Measurements from ENCODE around the gene DLG1. TPM values are rescaled to one million over a fixed set of nuclear protein-coding genes. Genes with fewer than 3 reads are reported as not detected.

Gene DLG1
- total and polyA plus RNA-seq, 9 of the 15 experiments (the other 6 are each of a cell fraction or from before 2014, with no cell fraction given) = 9.4 to 63.5 (median 43.6) TPM

GRCh38 chr3:197083486-197083885 is 214.9 kb downstream of the DLG1 start:
- no peak for DNase-seq (ENCODE audit: extremely low read depth in 1 of 4, low spot score in 3 of 4)
- no peak for TF ChIP-seq NR2C2 (CRISPR knock-in tag; IDR thresholded peaks at IDR 0.05)
- TF ChIP-seq NR2C2 (tag; IDR thresholded peaks at IDR 0.05) = no peak
- no peak for TF ChIP-seq UBTF (IDR thresholded peaks at IDR 0.05; ENCODE audit: borderline replicate concordance in 1 of 2, low read depth in 2 of 2, low read length in 2 of 2)
- no peak for TF ChIP-seq RBM22 (IDR thresholded peaks at IDR 0.05; ENCODE audit: low read depth, low read length, poor library complexity, severe bottlenecking)
- TF ChIP-seq CUX1 (CRISPR knock-in tag; IDR thresholded peaks at IDR 0.05) = no peak
- no peak for TF ChIP-seq CBX3 (IDR thresholded peaks at IDR 0.05; ENCODE audit: borderline replicate concordance in 1 of 2, low read length in 2 of 2)
- TF ChIP-seq PHF21A (IDR thresholded peaks at IDR 0.05; ENCODE audit: borderline replicate concordance, low read depth) = no peak
- no peak for TF ChIP-seq HDAC2 (IDR thresholded peaks at IDR 0.05)
- TF ChIP-seq GATA2 (CRISPR knock-in tag; IDR thresholded peaks at IDR 0.05) = no peak
- TF ChIP-seq MED1 (CRISPR knock-in tag; IDR thresholded peaks at IDR 0.05; ENCODE audit: borderline replicate concordance) = no peak
- WGBS (ENCODE audit: insufficient coverage, low coverage, missing lambda C conversion rate) = 86% methylated on average over 4 of the region's 4 CpGs
- peak; percentile 35; the same call in 2 of the 3 replicates for ATAC-seq
- intact Hi-C loops (cut with micrococcal nuclease) = no loop called here
- FAIRE-seq = peak; percentile 19
- no peak overlapping the region for H3K9ac ChIP-seq (ENCODE audit: insufficient read depth in 1 of 2, low read depth in 2 of 2, low read length in 2 of 2)
- H3K36me3 ChIP-seq (ENCODE audit: control insufficient read depth, insufficient read depth, low read length) = peaks cover 17% of the 10 kb centered on the region
- CTCF ChIA-PET (ENCODE audit: low intra/inter-chr PET ratio) = no interaction called here
- BruUV-seq (replicated peaks) = no TSS peak
- POLR2A ChIA-PET = no interaction called here
- no peak overlapping the region for H3K27ac ChIP-seq (ENCODE audit: extremely low read depth, low read depth, low read length)
- no peaks in the 10 kb centered on the region; a peak in 1 of 5 replicates for H3K4me1 ChIP-seq (replicated peaks in 1 of 2; ENCODE audit: control insufficient read depth in 2 of 2, insufficient read depth in 2 of 2, low read length in 2 of 2)
- no peak overlapping the region for H3K4me3 ChIP-seq
- no peak overlapping the region for H3K4me2 ChIP-seq (ENCODE audit: insufficient read depth, low read length)
- H2AFZ ChIP-seq (ENCODE audit: low read depth, low read length) = no peak overlapping the region
- H4K20me1 ChIP-seq (replicated peaks; ENCODE audit: control insufficient read depth, insufficient read depth, low read length) = no peaks in the 10 kb centered on the region
- no peaks in the 10 kb centered on the region for H3K9me3 ChIP-seq (replicated peaks; ENCODE audit: control insufficient read depth, insufficient read depth, low read depth, low read length)
- no peaks in the 10 kb centered on the region for H3K9me1 ChIP-seq (ENCODE audit: control insufficient read depth, insufficient read depth, low read length)
- in situ Hi-C loops (cut with MboI) = no loop called here
- no peaks in the 10 kb centered on the region for H3K79me2 ChIP-seq (ENCODE audit: control insufficient read depth, insufficient read depth, low read length)
- no peaks in the 10 kb centered on the region for H3K27me3 ChIP-seq (ENCODE audit: control insufficient read depth in 2 of 2, insufficient read depth in 2 of 2, low read length in 2 of 2)
